NT2/D1 (cell line): ENCODE measurements around the gene LSM14A.
"Not testable (repeated sequence)": the region's sequence is repeated elsewhere in the genome, so short reads cannot be mapped to it uniquely, and the experiment has no call there.

Experiments
- SUZ12 ChIP-seq: IDR thresholded peaks from 2 replicates; pipeline ENCODE4 v1.6.1; 2011; ENCODE audit not compliant: insufficient read length, insufficient read depth; ENCODE audit errors: extremely low read depth
- YY1 ChIP-seq: IDR thresholded peaks from 2 replicates; pipeline ENCODE4 v1.6.1; 2011; ENCODE audit not compliant: insufficient read length, insufficient read depth
- ZNF274 ChIP-seq: IDR thresholded peaks from 2 replicates; pipeline ENCODE4 v1.6.1; 2011; ENCODE audit warnings: mild to moderate bottlenecking, low read depth, low read length

- not testable (repeated sequence) for TF ChIP-seq ZNF274, YY1, SUZ12
Observed at GRCh38 chr19:34158966-34159365, 13.3 kb upstream of the LSM14A start.
